ENCODE measurements around the gene POLR3K. TPM values are rescaled to one million over a fixed set of nuclear protein-coding genes. Genes with fewer than 3 reads are reported as not detected.

The POLR3K gene
- polyA plus RNA-seq, 4 donors: 8.1 to 19.9 (median 10.4) TPM

GRCh38 chr16:83781-84615 lies 30.6 kb upstream of the POLR3K start:
- no peaks in the 10 kb centered on the region for H3K27me3 ChIP-seq (ENCODE audit: control insufficient read depth in 3 of 3, insufficient read depth in 3 of 3, low read length in 3 of 3)
- no peak for DNase-seq
- H3K9me3 ChIP-seq (ENCODE audit: control insufficient read depth in 2 of 2, insufficient read depth in 1 of 2, low read depth in 1 of 2, low read length in 1 of 2): no peaks in the 10 kb centered on the region
- no peak for FAIRE-seq
- H3K4me3 ChIP-seq (ENCODE audit: low read depth in 1 of 3, low read length in 3 of 3): no peak overlapping the region
- WGBS, 3 donors: 68 to 78% (median 73%) methylated on average over 21 of the region's 21 CpGs
- H3K27ac ChIP-seq (ENCODE audit: low read depth in 1 of 3, low read length in 2 of 3): peak overlapping the region; percentile 16 to 41 (median 22)
- H3K4me1 ChIP-seq (ENCODE audit: control insufficient read depth in 3 of 3, insufficient read depth in 2 of 3, low read depth in 1 of 3, low read length in 2 of 3): no peaks in the 10 kb centered on the region
- peaks cover 5 to 80% (median 6%) of the 10 kb centered on the region in 3 donors for H3K36me3 ChIP-seq (ENCODE audit: control insufficient read depth in 3 of 3, insufficient read depth in 2 of 3, low read depth in 1 of 3, low read length in 3 of 3)

GRCh38 chr16:83060-83603 lies 29.7 kb upstream of the POLR3K start:
- no peaks in the 10 kb centered on the region for H3K27me3 ChIP-seq (ENCODE audit: control insufficient read depth in 3 of 3, insufficient read depth in 3 of 3, low read length in 3 of 3)
- DNase-seq (no peak), FAIRE-seq (no peak)
- no peaks in the 10 kb centered on the region for H3K4me1 ChIP-seq (ENCODE audit: control insufficient read depth in 3 of 3, insufficient read depth in 2 of 3, low read depth in 1 of 3, low read length in 2 of 3)
- H3K9me3 ChIP-seq (ENCODE audit: control insufficient read depth in 2 of 2, insufficient read depth in 1 of 2, low read depth in 1 of 2, low read length in 1 of 2): no peaks in the 10 kb centered on the region
- H3K36me3 ChIP-seq (ENCODE audit: control insufficient read depth in 3 of 3, insufficient read depth in 2 of 3, low read depth in 1 of 3, low read length in 3 of 3): peaks cover 2 to 72% (median 5%) of the 10 kb centered on the region in 3 donors
- no peak overlapping the region for H3K27ac ChIP-seq (ENCODE audit: low read depth in 1 of 3, low read length in 2 of 3)
- 87 to 92% (median 91%) methylated on average over 28 to 31 of the region's 31 CpGs for WGBS, 3 donors
- no peak overlapping the region for H3K4me3 ChIP-seq (ENCODE audit: low read depth in 1 of 3, low read length in 3 of 3)

GRCh38 chr16:79151-80054 lies 26.0 kb upstream of the POLR3K start:
- Histone ChIP-seq H3K4me1 (ENCODE audit: control insufficient read depth in 3 of 3, insufficient read depth in 2 of 3, low read depth in 1 of 3, low read length in 2 of 3) (peaks cover 0 to 29% (median 8%) of the 10 kb centered on the region in 3 donors), H3K27me3 (ENCODE audit: control insufficient read depth in 3 of 3, insufficient read depth in 3 of 3, low read length in 3 of 3) (no peaks in the 10 kb centered on the region), H3K27ac (ENCODE audit: low read depth in 1 of 3, low read length in 2 of 3) (peak overlapping the region in 1 of 3 donors; percentile 91), H3K9me3 (ENCODE audit: control insufficient read depth in 2 of 2, insufficient read depth in 1 of 2, low read depth in 1 of 2, low read length in 1 of 2) (no peaks in the 10 kb centered on the region), H3K36me3 (ENCODE audit: control insufficient read depth in 3 of 3, insufficient read depth in 2 of 3, low read depth in 1 of 3, low read length in 3 of 3) (peaks cover 0 to 40% (median 2%) of the 10 kb centered on the region in 3 donors), H3K4me3 (ENCODE audit: low read depth in 1 of 3, low read length in 3 of 3) (peak overlapping the region in 1 of 3 donors; percentile 62)
- FAIRE-seq: no peak
- 77 to 87% (median 84%) methylated on average over 32 of the region's 32 CpGs for WGBS, 3 donors
- DNase-seq: no peak

- DNase-seq (no peak), FAIRE-seq (no peak)
- Histone ChIP-seq H3K4me3 (ENCODE audit: low read depth in 1 of 3, low read length in 3 of 3) (peak overlapping the region; percentile 62 to 83 (median 72)), H3K9me3 (ENCODE audit: control insufficient read depth in 2 of 2, insufficient read depth in 1 of 2, low read depth in 1 of 2, low read length in 1 of 2) (no peaks in the 10 kb centered on the region), H3K4me1 (ENCODE audit: control insufficient read depth in 3 of 3, insufficient read depth in 2 of 3, low read depth in 1 of 3, low read length in 2 of 3) (peaks cover 0 to 29% (median 8%) of the 10 kb centered on the region in 3 donors), H3K27me3 (ENCODE audit: control insufficient read depth in 3 of 3, insufficient read depth in 3 of 3, low read length in 3 of 3) (no peaks in the 10 kb centered on the region), H3K27ac (ENCODE audit: low read depth in 1 of 3, low read length in 2 of 3) (peak overlapping the region in 2 of 3 donors; percentile 66 to 91), H3K36me3 (ENCODE audit: control insufficient read depth in 3 of 3, insufficient read depth in 2 of 3, low read depth in 1 of 3, low read length in 3 of 3) (peaks cover 0 to 32% (median 2%) of the 10 kb centered on the region in 3 donors)
- 7 to 10% (median 9%) methylated on average over 36 of the region's 36 CpGs for WGBS, 3 donors
Measured at GRCh38 chr16:78444-79150, 25.2 kb upstream of the POLR3K start.

- Histone ChIP-seq H3K36me3 (ENCODE audit: control insufficient read depth in 3 of 3, insufficient read depth in 2 of 3, low read depth in 1 of 3, low read length in 3 of 3) (peaks cover 0 to 28% (median 2%) of the 10 kb centered on the region in 3 donors), H3K27ac (ENCODE audit: low read depth in 1 of 3, low read length in 2 of 3) (peak within 1 kb of the TSS; percentile 66 to 91 (median 70)), H3K27me3 (ENCODE audit: control insufficient read depth in 3 of 3, insufficient read depth in 3 of 3, low read length in 3 of 3) (no peaks in the 10 kb centered on the region), H3K9me3 (ENCODE audit: control insufficient read depth in 2 of 2, insufficient read depth in 1 of 2, low read depth in 1 of 2, low read length in 1 of 2) (no peaks in the 10 kb centered on the region), H3K4me1 (ENCODE audit: control insufficient read depth in 3 of 3, insufficient read depth in 2 of 3, low read depth in 1 of 3, low read length in 2 of 3) (peaks cover 0 to 29% (median 8%) of the 10 kb centered on the region in 3 donors), H3K4me3 (ENCODE audit: low read depth in 1 of 3, low read length in 3 of 3) (peak within 1 kb of the TSS; percentile 66 to 83 (median 72))
- WGBS, 3 donors: 0 to 1% (median 1%) methylated on average over 45 to 83 of the region's 83 CpGs
- DNase-seq (peak; percentile 75 to 90), FAIRE-seq (no peak)
Measured at GRCh38 chr16:77807-78443, 24.5 kb upstream of the POLR3K start, which contains the start of gene MPG. Gene MPG (plus strand): TSS chr16:78225. CDS start chr16:78310, 85 bp downstream.

GRCh38 chr16:77273-77806 lies 23.9 kb upstream of the POLR3K start:
- Histone ChIP-seq H3K9me3 (ENCODE audit: control insufficient read depth in 2 of 2, insufficient read depth in 1 of 2, low read depth in 1 of 2, low read length in 1 of 2) (no peaks in the 10 kb centered on the region), H3K27ac (ENCODE audit: low read depth in 1 of 3, low read length in 2 of 3) (peak overlapping the region; percentile 66 to 86 (median 70)), H3K36me3 (ENCODE audit: control insufficient read depth in 3 of 3, insufficient read depth in 2 of 3, low read depth in 1 of 3, low read length in 3 of 3) (peaks cover 0 to 22% (median 2%) of the 10 kb centered on the region in 3 donors), H3K4me3 (ENCODE audit: low read depth in 1 of 3, low read length in 3 of 3) (peak overlapping the region; percentile 66 to 83 (median 72)), H3K27me3 (ENCODE audit: control insufficient read depth in 3 of 3, insufficient read depth in 3 of 3, low read length in 3 of 3) (no peaks in the 10 kb centered on the region), H3K4me1 (ENCODE audit: control insufficient read depth in 3 of 3, insufficient read depth in 2 of 3, low read depth in 1 of 3, low read length in 2 of 3) (peaks cover 0 to 33% (median 8%) of the 10 kb centered on the region in 3 donors)
- no peak for FAIRE-seq
- 9 to 21% (median 15%) methylated on average over 21 to 31 of the region's 31 CpGs for WGBS, 3 donors
- peak; percentile 30 to 69 for DNase-seq

- no peak for FAIRE-seq
- peak overlapping the region in 2 of 3 donors; percentile 70 to 86 for H3K27ac ChIP-seq (ENCODE audit: low read depth in 1 of 3, low read length in 2 of 3)
- WGBS, 3 donors: 21 to 23% (median 23%) methylated on average over 12 to 13 of the region's 13 CpGs
- peak overlapping the region in 2 of 3 donors; percentile 66 to 83 for H3K4me3 ChIP-seq (ENCODE audit: low read depth in 1 of 3, low read length in 3 of 3)
- DNase-seq: peak; percentile 47 to 57
- peaks cover 0 to 3% (median 0%) of the 10 kb centered on the region in 3 donors for H3K27me3 ChIP-seq (ENCODE audit: control insufficient read depth in 3 of 3, insufficient read depth in 3 of 3, low read length in 3 of 3)
- no peaks in the 10 kb centered on the region for H3K9me3 ChIP-seq (ENCODE audit: control insufficient read depth in 2 of 2, insufficient read depth in 1 of 2, low read depth in 1 of 2, low read length in 1 of 2)
- peaks cover 0 to 19% (median 2%) of the 10 kb centered on the region in 3 donors for H3K36me3 ChIP-seq (ENCODE audit: control insufficient read depth in 3 of 3, insufficient read depth in 2 of 3, low read depth in 1 of 3, low read length in 3 of 3)
- H3K4me1 ChIP-seq (ENCODE audit: control insufficient read depth in 3 of 3, insufficient read depth in 2 of 3, low read depth in 1 of 3, low read length in 2 of 3): peaks cover 0 to 36% (median 8%) of the 10 kb centered on the region in 3 donors
Measured at GRCh38 chr16:76535-77272, 23.3 kb upstream of the POLR3K start.
